OCI-LY7 (cell line): ENCODE data around the gene UBE2G2. TPM values are rescaled to one million over a fixed set of nuclear protein-coding genes. Genes with fewer than 3 reads are reported as not detected.

Experiments
- BruUV-seq: library from RNA; stranded (reverse); fragments of 400-500 nt; replicated peaks from 2 replicates; lab custom pipeline; 2021; lab: Mats Ljungman, UMichigan
- CTCF ChIA-PET: fragments of 300-600 bp; sonication (Branson Sonifier 250); formaldehyde crosslinking; loops from one replicate; lab custom pipeline; 2022; ENCODE audit warnings: antibody characterized with exemption; ENCODE audit not compliant: unreplicated experiment; lab: Charles Lee
- POLR2A ChIA-PET: fragments of 300-600 bp; sonication (Branson Sonifier 250); formaldehyde crosslinking; loops from one replicate; lab custom pipeline; 2022; ENCODE audit warnings: antibody characterized with exemption; lab: Charles Lee
- DNase-seq: peaks from one replicate; pipeline ENCODE4 v3.0.0-alpha.2; 2015; ENCODE audit warnings: low spot score
- H2AFZ ChIP-seq: fragments of 200-600 bp; sonication (generic), shearing (Covaris generic); 2 replicates; pipeline ENCODE4 v1.6.1; 2014; ENCODE audit warnings: mild to moderate bottlenecking, antibody characterized with exemption, low read length, moderate library complexity
- H3K27ac ChIP-seq: fragments of 200-600 bp; sonication (generic); 2 replicates; pipeline ENCODE4 v1.5.1; 2014; ENCODE audit warnings: mixed run types, low read depth, mild to moderate bottlenecking, moderate library complexity, low read length, inconsistent platforms; ENCODE audit not compliant: poor library complexity, severe bottlenecking
- H3K36me3 ChIP-seq: fragments of 200-600 bp; sonication (generic); 2 replicates; pipeline ENCODE4 v1.6.1; 2014; ENCODE audit warnings: mild to moderate bottlenecking, antibody characterized with exemption, low read length, moderate library complexity, mixed read lengths; ENCODE audit not compliant: insufficient read depth
- H3K4me1 ChIP-seq: fragments of 200-600 bp; sonication (generic); 2 replicates; pipeline ENCODE4 v1.5.1; 2014; ENCODE audit warnings: mild to moderate bottlenecking, low read length; ENCODE audit not compliant: insufficient read depth, poor library complexity, severe bottlenecking
- H3K4me2 ChIP-seq: fragments of 200-600 bp; sonication (generic); 2 replicates; pipeline ENCODE4 v1.6.1; 2014; ENCODE audit warnings: mild to moderate bottlenecking, low read length
- H3K4me3 ChIP-seq: fragments of 200-600 bp; sonication (generic); 2 replicates; pipeline ENCODE4 v1.5.1; 2014; ENCODE audit warnings: mild to moderate bottlenecking, low read depth, low read length; ENCODE audit not compliant: poor library complexity, severe bottlenecking
- H3K79me2 ChIP-seq: fragments of 200-600 bp; sonication (generic); 2 replicates; pipeline ENCODE4 v1.6.1; 2016; ENCODE audit warnings: low read depth, mild to moderate bottlenecking, low read length, moderate library complexity, mixed read lengths; ENCODE audit not compliant: insufficient read depth
- H3K9me2 ChIP-seq: fragments of 200-600 bp; sonication (generic); 2 replicates; pipeline ENCODE4 v1.6.1; 2016; ENCODE audit warnings: mild to moderate bottlenecking, low read length, mixed read lengths; ENCODE audit not compliant: insufficient read depth
- H3K9me3 ChIP-seq: fragments of 200-600 bp; sonication (generic); 2 replicates; pipeline ENCODE4 v1.6.1; 2014; ENCODE audit warnings: mild to moderate bottlenecking, mixed run types, low read length, mixed read lengths
- H4K20me1 ChIP-seq: fragments of 200-600 bp; sonication (generic); 2 replicates; pipeline ENCODE4 v1.6.1; 2014; ENCODE audit warnings: mild to moderate bottlenecking, antibody characterized with exemption, low read length, moderate library complexity, mixed read lengths; ENCODE audit not compliant: insufficient read depth
- CTCF ChIP-seq: fragments of 200-600 bp; sonication (generic); conservative IDR thresholded peaks from 2 replicates; pipeline ENCODE4 v1.5.1; 2014; ENCODE audit warnings: mild to moderate bottlenecking, antibody characterized with exemption, low read length, moderate library complexity, mixed read lengths
- EZH2phosphoT487 ChIP-seq: fragments of 200-600 bp; sonication (generic); IDR thresholded peaks from 2 replicates; pipeline ENCODE4 v1.6.1; 2018; ENCODE audit warnings: low read depth, borderline replicate concordance, mild to moderate bottlenecking, mixed run types, antibody characterized with exemption, low read length, moderate library complexity, mixed read lengths
- intact Hi-C: fragments of 100-400 bp; cut with micrococcal nuclease; formaldehyde crosslinking; loops from one replicate; pipeline ENCODE4 v1.10.0; 2022; ENCODE audit not compliant: unreplicated experiment
- total RNA-seq, 2 experiments: library from RNA; depleted of rRNA in 1 of 2; stranded (reverse); fragments of >200 nt in 1 of 2; shearing (Covaris generic) in 1 of 2; gene quantifications; 2 replicates each; pipeline ENCODE4 v1.2.3, GENCODE V29; 2014 to 2022

Gene UBE2G2
- total RNA-seq, 2 experiments from 2014 or later = 104 to 141 TPM

GRCh38 chr21:44831227-44831860 lies 29.7 kb upstream of the UBE2G2 start:
- intact Hi-C loops = no loop called here
- no peak for TF ChIP-seq EZH2phosphoT487
- TF ChIP-seq CTCF = no peak
- ChIA-PET POLR2A (no interaction called here), CTCF (no interaction called here)
- Histone ChIP-seq H3K4me3 (no peak overlapping the region), H3K79me2 (no peaks in the 10 kb centered on the region), H4K20me1 (no peaks in the 10 kb centered on the region), H3K9me3 (no peaks in the 10 kb centered on the region; the same call in 1 of the 2 replicates), H3K27ac (no peak overlapping the region), H3K36me3 (no peaks in the 10 kb centered on the region), H3K9me2 (no peaks in the 10 kb centered on the region), H3K4me2 (0 out of 2 replicates have a peak overlapping the region, but pooled peaks have one; percentile 11), H3K4me1 (peaks cover 10% of the 10 kb centered on the region), H2AFZ (peak overlapping the region; percentile 47)
- DNase-seq = peak; percentile 12
- no TSS peak for BruUV-seq

- H3K79me2 ChIP-seq = no peaks in the 10 kb centered on the region
These were observed 28.0 kb upstream of the UBE2G2 start for GRCh38 chr21:44829507-44830092.

More at GRCh38 chr21:44829507-44830092, 28.0 kb upstream of the UBE2G2 start:
- ChIA-PET POLR2A (no interaction called here), CTCF (no interaction called here)
- H3K36me3 ChIP-seq = no peaks in the 10 kb centered on the region
- DNase-seq = no peak
- no peaks in the 10 kb centered on the region for H4K20me1 ChIP-seq
- no peak overlapping the region for H3K4me2 ChIP-seq
- H3K9me2 ChIP-seq = no peaks in the 10 kb centered on the region
- intact Hi-C loops = no loop called here
- no peak overlapping the region for H2AFZ ChIP-seq
- no peak overlapping the region for H3K27ac ChIP-seq
- no peaks in the 10 kb centered on the region; the same call in 1 of the 2 replicates for H3K9me3 ChIP-seq
- H3K4me1 ChIP-seq = peaks cover 10% of the 10 kb centered on the region
- H3K4me3 ChIP-seq = no peak overlapping the region
- no TSS peak for BruUV-seq
- no peak for TF ChIP-seq EZH2phosphoT487
- TF ChIP-seq CTCF = no peak
